GM23248 (cell line): Measurements from ENCODE around the gene NUBPL.

Source experiments
- EZH2 ChIP-seq: fragments of 200-600 bp; sonication (generic); IDR thresholded peaks from 2 replicates; pipeline ENCODE4 v1.6.1; 2018; ENCODE audit warnings: antibody characterized with exemption, mild to moderate bottlenecking; ENCODE audit not compliant: insufficient read depth, poor library complexity, severe bottlenecking
- EZH2phosphoT487 ChIP-seq: fragments of 200-600 bp; sonication (generic); IDR thresholded peaks from 2 replicates; pipeline ENCODE4 v1.6.1; 2018; ENCODE audit warnings: antibody characterized with exemption, moderate library complexity, mild to moderate bottlenecking, low read depth; ENCODE audit not compliant: insufficient read depth

- TF ChIP-seq EZH2phosphoT487, result no peak
- TF ChIP-seq EZH2, result no peak
Observed at GRCh38 chr14:31864937-31865855, 304.0 kb downstream of the NUBPL start.
